Measurements from ENCODE around the gene ZNF710. TPM values are rescaled to one million over a fixed set of nuclear protein-coding genes. Genes with fewer than 3 reads are reported as not detected.
"Not testable (repeated sequence)": the region's sequence is repeated elsewhere in the genome, so short reads cannot be mapped to it uniquely, and the experiment has no call there.

Gene ZNF710
- total and polyA plus RNA-seq, 2 of the 8 experiments (the other 6 are each of a cell fraction or from before 2014, with no cell fraction given): 10.5 to 24.0 TPM

DNA sequence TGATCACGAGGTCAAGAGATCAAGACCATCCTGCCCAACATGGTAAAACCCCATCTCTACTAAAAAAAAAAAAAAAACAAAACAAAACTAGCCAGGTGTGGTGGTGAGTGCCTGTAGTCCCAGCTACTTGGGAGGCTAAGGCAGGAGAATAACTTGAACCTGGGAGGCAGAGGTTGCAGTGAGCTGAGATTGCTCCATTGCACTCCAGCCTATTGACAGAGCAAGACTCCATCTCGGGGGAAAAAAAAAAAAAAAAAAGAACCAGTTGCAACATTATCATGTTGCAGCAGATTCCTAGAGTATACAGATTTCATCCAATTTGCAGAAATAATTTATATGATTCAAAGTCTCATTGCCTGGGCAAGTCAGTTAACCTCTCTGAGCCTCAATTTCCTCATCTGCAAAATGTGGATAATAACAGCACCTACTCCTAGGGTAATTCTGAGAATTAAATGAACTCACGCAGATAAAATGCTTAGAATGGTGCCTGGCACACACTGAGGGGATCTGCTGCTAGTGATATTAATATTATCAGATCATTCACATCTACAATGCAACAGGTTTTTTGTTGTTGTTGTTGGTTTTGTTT, 108.1 kb downstream of the ZNF710 start:
- H3K9ac ChIP-seq (replicated peaks in 1 of 4; ENCODE audit: extremely low read depth in 1 of 4, low read depth in 3 of 4, low read length in 3 of 4); H3K79me1 ChIP-seq (ENCODE audit: low read depth, low read length); H3K9me3 ChIP-seq (ENCODE audit: insufficient read depth in 2 of 2, low read depth in 1 of 2, low read length in 1 of 2); H2BK15ac ChIP-seq (ENCODE audit: low read length); FAIRE-seq; H2AK5ac ChIP-seq (ENCODE audit: low read depth, low read length); H3K4ac ChIP-seq (replicated peaks; ENCODE audit: insufficient read length, low read depth, low read length); H2BK5ac ChIP-seq (ENCODE audit: low read depth, low read length); DNase-seq (ENCODE audit: low read depth in 1 of 2, low spot score in 2 of 2); H3K23ac ChIP-seq (ENCODE audit: insufficient read length); H3K36me3 ChIP-seq (ENCODE audit: control insufficient read depth in 2 of 4, insufficient read depth in 4 of 4, low read length in 3 of 4); H3K14ac ChIP-seq (ENCODE audit: insufficient read length); H3K23me2 ChIP-seq (ENCODE audit: low read depth, low read length); H3K4me3 ChIP-seq (ENCODE audit: extremely low read depth in 1 of 4, insufficient read depth in 2 of 4, low read depth in 3 of 4, low read length in 4 of 4); H3K79me2 ChIP-seq (ENCODE audit: control insufficient read depth in 1 of 2, insufficient read depth in 2 of 2, low read length in 2 of 2); H4K8ac ChIP-seq (ENCODE audit: extremely low read depth, insufficient read depth, low read length); H3K18ac ChIP-seq (ENCODE audit: extremely low read depth, low read length); H3K27me3 ChIP-seq (replicated peaks in 1 of 4; ENCODE audit: control insufficient read depth in 3 of 4, extremely low read depth in 1 of 4, insufficient read depth in 3 of 4, low read length in 3 of 4); H3K27ac ChIP-seq (ENCODE audit: low read depth, low read length); H3K4me1 ChIP-seq (replicated peaks in 1 of 4; ENCODE audit: control insufficient read depth in 3 of 4, insufficient read depth in 4 of 4, low read length in 3 of 4); POLR2A ChIA-PET (ENCODE audit: partially characterized antibody); H2AFZ ChIP-seq (ENCODE audit: low read length); H2BK12ac ChIP-seq (ENCODE audit: low read depth, low read length); H2BK20ac ChIP-seq (ENCODE audit: low read length); H2BK120ac ChIP-seq (replicated peaks; ENCODE audit: low read depth, low read length); H3K56ac ChIP-seq (replicated peaks; ENCODE audit: insufficient read length, low read depth, low read length); H4K20me1 ChIP-seq (replicated peaks in 1 of 2; ENCODE audit: control insufficient read depth in 1 of 2, insufficient read depth in 2 of 2, low read length in 2 of 2); H4K91ac ChIP-seq (replicated peaks; ENCODE audit: insufficient read length, low read length); H3K4me2 ChIP-seq (ENCODE audit: insufficient read depth in 1 of 2, low read depth in 2 of 2, low read length in 2 of 2); H4K5ac ChIP-seq (ENCODE audit: insufficient read length, low read depth, low read length): not testable (repeated sequence)
- CTCF ChIA-PET (ENCODE audit: partially characterized antibody): interaction anchor here (2.0 kb wide), 1 partner anchor 110 kb away, joined by 4 read pairs; no protein-coding TSS in a partner anchor
- WGBS, 2 experiments (ENCODE audit: extremely low coverage in 1 of 2, insufficient coverage in 1 of 2, insufficient read length in 1 of 2, insufficient replicate concordance in 2 of 2, low coverage in 1 of 2, low lambda C conversion rate in 2 of 2, missing lambda C conversion rate in 1 of 2): 64% methylated on average over 3 of the region's 3 CpGs; no CpG with 5 or more reads in 1 of the 2 experiments

All from H1 (cell line).